GM18867 (cell line): ENCODE data around the gene C21orf58.
A peak's percentile ranks its signal among the peaks of the same experiment; 100 is the strongest.
"Not testable (repeated sequence)": the region's sequence is repeated elsewhere in the genome, so short reads cannot be mapped to it uniquely, and the experiment has no call there.

Source experiments
- ATAC-seq: cut with Tn5 transposase; IDR thresholded peaks from one replicate; pipeline ENCODE4 v1.9.1; 2021; ENCODE audit warnings: mild to moderate bottlenecking, moderate library complexity; ENCODE audit not compliant: unreplicated experiment

Gene C21orf58

DNA sequence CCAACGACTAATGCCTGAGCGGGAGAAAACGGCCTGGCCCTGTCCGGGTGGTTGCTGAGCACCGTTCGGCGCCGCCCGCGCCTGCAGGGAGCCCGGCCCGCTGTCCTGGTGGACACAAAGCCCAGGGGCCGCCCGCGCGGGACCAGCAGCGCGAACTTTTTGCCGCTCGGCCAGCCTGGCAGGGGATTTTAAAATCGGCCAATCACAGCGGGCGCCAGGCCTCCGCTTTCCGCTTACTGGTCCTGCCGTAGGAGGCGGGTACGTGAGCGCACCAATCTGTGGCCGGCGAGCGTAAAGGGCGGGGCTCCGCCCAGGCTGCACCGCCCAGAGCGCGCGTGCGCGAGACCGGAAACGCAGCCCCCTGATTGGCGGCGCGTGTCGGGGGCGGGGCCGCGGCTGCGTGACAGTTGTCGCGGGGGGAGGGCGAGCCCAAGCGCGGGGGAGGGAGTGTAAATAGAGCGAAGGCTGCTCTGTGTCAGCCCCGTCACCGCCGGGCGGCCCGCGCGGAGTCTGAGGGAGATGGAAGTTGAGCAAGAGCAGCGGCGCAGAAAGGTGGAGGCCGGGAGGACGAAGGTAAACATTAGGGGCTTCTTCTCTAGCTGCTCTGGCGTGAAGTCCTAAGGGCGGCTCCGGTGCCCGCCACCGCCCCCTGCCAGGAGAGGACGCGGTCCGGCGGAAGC lies at the start of gene C21orf58, which contains the start of gene PCNT:
Gene C21orf58 (minus strand): TSS at position 161 of the 680 bp plus-strand sequence. CDS start 1,132 bp downstream, outside the sequence.
Gene PCNT (plus strand): TSS at position 447 of the 680 bp plus-strand sequence. CDS start 73 bp downstream, at position 520.
- ATAC-seq: peak; percentile 82

DNA sequence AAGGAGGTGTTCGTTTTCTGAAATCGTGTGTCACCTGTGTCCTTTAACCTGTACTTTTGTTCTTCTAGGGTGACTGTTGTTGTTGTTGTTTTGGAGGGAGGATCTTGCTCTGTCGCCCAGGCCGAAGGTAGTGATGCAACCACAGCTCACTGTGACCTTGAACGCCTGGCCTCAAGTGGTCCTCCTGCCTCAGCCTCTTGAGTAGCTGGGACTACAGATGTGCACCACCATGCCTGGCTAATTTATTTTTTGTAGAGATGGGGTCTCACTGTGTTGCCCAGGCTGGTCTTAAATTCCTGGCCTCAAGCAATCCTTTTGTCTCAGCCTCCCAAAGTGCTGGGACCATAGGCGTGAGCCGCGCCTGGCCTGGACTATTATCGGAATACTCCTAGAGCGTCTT lies 49.3 kb upstream of the C21orf58 start:
- not testable (repeated sequence) for ATAC-seq

DNA sequence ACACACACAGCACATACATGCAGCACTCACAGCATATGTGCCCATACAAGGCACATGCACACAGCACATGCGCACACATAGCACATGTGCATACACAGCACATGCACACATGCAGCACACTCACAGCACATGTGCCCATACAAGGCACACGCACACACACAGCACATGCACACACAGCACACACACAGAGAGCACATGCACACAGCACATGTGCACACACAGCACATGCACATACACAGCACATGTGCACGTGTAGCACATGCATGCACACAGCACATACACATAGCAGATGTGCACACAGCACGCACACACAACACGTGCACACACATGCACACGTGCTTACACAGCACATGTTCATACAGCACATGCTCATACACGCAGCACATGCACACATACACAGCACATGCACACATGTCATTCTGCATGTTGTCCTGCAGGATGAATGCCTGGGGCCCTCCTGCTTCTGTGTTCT lies 48.4 kb upstream of the C21orf58 start:
- ATAC-seq: no peak

DNA sequence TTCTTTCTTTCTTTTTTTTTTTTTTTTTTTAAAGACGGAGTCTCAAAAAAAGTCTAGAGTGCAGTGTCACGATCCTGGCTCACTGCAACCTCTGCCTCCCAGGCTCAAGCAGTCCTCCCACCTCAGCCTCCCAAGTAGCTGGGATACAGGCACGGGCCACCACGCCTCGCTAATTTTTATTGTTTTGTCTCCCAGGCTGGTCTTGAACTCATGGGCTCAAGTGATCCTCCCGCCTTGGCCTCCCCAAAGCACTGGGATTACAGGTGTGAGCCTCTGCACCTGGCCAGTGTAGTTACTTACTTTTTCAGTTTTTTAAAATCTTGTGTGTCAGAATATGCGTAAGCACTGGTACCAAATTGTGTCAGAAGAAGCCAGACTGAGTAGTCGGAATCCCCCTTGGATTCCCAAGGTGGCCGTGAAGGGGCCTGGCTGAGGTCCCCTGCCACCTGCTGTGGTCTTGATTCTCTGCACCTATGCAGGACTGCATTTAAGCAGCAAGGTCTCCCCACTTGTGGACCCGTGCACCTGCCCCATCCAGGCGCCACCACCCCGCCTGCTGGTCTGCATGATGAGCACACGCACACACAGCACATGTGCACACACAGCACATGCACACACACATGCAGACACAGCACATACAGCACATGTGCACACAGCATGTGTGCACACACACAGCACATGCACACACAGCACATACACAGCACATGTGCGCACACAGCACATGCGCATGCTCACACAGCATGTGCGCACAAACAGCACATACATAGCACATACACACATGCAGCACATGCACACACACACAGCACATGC lies 47.7 kb upstream of the C21orf58 start:
- no peak for ATAC-seq

DNA sequence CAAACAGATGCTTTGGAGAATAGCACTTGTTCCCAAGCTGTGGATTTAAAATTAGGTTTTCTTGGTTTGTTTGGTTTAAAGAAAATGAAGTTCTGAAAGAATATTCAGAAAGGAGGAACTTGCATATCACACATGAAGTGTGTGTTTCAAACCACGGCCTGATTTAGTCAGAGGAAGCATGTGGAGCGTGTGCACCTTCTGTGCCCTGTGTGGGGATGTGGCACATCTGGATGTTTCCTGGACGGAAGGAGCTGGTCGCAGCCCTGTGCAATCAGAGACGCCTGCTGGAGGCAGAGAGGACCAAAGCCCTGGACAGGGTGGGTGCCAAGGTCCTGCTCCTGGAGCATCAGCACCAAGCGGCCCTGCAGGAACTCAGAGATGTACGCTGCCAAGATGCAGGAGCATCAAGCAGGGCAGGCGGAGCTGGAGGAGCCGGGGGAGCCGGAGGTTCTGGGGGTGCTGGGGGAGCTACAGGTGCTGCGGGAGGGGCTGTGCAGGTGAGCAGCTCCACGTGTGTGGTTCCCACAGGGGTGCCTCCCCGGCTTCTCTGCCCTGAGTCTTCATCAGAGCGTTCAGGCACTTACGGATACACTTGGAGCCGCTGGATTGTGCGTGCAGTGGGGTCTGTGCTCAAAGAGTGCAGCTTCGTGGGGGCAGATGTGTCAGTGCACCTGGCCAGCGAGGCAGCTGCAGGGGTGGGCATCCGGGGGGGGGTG lies 46.0 kb upstream of the C21orf58 start:
- ATAC-seq: peak; percentile 34

DNA sequence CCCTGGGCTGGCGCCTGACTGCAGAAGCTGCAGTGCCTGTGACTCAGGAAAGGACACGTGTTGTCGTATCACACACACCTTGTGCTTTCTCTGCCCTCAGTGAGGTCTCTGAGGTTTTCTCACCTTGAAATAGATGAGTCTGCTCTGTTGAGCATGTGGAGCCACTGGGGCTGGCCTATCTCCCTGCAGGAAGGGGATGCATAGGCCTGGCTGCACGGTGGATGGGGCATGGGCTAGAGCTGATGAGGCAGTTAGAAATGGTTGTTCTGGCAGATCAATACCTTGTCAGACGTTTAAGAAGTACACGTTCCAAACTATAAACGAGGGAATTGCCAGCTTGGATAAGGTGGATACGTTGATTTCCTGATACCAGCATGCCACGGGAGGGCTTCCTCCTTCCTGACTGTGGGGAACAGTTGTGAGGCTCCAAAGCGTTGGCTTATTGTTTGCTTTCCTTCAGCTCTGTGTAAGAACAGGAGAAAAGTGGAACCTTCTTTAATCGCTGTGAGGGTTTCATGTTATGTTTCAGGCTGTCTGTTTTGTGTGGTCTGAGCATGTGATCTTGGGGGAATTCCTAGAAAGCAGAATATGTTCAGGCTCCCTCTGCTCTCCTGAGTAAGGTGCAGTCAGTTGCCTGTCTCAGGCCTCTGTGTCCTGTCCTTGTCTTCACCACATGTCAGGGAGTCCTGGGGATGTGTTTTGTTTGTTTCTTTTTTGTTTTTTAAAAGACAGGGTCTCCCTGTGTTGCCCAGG lies 45.0 kb upstream of the C21orf58 start:
- ATAC-seq: peak; percentile 70

DNA sequence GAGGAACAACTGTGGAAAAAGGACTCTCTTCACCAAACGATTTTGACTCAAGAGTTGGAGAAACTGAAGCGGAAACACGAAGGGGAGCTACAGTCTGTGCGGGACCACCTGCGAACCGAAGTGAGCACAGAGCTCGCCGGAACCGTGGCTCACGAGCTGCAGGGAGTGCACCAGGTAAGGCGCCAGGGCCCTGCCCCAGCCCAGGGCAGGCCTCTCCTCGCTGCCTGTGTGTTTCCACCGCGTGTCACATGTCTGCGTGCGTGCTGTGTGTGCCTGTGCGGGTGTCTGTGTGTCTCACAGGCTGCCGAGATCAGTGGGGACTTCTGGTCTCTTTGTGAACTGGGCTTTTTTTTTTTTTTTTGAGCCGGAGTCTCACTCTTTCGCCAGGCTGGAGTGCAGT lies 43.3 kb upstream of the C21orf58 start:
- ATAC-seq: no peak

DNA sequence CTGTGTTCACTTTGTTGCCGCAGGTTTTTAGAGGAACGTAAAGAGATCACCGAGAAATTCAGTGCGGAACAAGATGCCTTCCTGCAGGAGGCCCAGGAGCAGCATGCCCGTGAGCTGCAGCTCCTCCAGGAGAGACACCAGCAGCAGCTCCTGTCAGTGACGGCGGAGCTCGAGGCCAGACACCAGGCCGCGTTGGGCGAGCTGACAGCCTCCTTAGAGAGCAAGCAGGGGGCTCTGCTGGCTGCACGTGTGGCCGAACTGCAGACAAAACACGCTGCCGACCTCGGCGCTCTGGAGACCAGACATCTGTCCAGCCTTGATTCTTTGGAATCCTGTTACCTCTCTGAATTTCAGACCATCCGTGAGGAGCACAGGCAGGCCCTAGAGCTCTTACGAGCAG lies 42.9 kb upstream of the C21orf58 start:
- ATAC-seq: no peak

DNA sequence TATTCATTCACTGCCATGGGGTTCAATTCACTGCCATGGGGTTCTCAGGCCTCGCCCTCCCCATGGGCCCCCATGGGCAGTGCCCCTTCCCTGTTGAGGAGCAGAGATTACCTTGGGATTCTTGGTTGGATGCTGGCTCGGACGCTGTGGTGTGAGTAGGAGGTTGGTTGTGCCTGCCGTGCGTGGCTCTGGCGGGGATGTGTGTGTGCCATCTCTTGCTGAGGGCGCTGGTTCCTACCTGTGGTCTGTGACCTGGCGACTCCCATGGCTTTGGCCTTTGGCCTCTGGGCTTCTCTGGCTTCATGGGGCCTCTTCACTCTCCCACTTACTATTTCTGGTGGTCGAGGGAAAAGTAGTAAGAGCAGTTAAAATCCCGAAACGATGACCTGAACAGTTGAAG lies 42.4 kb upstream of the C21orf58 start:
- ATAC-seq: no peak

DNA sequence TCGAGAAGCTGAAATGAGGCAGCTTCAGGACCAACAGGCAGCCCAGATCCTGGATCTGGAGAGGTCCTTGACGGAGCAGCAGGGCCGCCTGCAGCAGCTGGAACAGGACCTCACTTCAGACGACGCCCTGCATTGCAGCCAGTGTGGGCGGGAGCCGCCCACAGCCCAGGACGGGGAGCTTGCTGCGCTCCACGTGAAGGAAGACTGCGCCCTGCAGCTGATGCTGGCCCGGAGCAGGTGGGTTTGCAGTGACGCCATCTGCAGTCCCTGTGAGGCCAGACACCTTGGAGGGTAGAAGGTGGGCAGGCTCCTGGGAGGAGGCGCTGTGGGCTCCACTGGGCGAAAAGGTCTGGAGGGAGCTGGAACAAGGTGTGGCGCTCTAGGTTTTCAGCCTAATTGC lies 40.0 kb upstream of the C21orf58 start:
- ATAC-seq: no peak

DNA sequence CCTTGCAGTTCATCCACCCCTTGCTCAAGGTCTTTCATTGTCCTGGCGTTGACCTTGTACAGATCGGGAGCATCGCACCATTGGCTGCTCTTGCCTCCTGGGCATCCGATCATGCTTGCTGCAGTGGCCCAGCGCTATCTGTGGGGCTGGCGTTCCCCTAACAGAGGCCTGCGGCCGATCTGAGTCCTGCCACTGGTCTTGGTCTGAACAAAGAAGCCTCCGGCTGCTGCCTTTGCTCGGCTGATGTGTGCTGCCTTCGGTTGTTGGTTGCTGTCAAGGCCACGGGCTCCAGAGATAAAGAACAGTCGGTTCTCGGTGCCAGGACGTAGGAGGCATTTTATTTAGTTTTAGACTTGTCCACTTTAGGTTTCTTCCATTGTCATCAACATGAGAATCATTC lies 39.3 kb upstream of the C21orf58 start:
- no peak for ATAC-seq

DNA sequence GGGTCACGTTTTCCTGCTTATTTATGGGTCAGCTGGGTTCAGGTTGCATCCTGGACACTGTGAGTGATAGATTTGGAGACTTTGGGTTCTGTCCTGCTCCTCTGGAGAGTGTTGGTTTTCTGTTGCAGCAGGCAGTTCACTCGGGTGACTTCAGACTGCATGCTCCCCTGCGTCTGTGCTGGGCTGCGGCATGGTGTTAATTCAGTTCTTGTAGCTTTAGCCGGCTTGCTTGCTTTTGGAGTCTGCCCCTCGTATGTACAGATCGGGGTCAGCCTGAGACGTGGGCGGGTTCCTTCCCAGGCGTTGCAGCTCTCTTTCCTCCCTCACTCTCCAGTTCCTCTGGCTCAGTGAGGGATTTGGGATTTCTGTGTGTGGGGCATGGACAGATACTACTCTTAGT lies 38.3 kb upstream of the C21orf58 start:
- no peak for ATAC-seq

DNA sequence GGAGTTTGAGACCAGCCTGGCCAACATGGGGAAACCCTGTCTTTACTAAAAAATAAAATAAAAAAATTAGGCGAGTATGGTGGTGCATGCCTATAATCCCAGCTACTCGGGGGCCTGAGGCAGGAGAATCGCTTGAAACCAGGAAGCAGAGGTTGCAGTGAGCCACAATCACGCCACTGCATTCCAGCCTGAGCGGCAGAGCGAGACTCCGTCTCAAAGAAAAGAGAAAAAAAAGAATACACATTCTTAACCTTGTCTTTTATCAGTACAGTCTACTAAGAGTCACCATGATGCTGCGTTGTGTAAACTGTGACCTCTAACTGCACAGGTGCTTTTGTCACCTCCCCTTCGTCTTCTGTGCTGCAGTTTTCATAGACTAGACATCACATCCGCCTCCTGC lies 37.5 kb upstream of the C21orf58 start:
- ATAC-seq: no peak

DNA sequence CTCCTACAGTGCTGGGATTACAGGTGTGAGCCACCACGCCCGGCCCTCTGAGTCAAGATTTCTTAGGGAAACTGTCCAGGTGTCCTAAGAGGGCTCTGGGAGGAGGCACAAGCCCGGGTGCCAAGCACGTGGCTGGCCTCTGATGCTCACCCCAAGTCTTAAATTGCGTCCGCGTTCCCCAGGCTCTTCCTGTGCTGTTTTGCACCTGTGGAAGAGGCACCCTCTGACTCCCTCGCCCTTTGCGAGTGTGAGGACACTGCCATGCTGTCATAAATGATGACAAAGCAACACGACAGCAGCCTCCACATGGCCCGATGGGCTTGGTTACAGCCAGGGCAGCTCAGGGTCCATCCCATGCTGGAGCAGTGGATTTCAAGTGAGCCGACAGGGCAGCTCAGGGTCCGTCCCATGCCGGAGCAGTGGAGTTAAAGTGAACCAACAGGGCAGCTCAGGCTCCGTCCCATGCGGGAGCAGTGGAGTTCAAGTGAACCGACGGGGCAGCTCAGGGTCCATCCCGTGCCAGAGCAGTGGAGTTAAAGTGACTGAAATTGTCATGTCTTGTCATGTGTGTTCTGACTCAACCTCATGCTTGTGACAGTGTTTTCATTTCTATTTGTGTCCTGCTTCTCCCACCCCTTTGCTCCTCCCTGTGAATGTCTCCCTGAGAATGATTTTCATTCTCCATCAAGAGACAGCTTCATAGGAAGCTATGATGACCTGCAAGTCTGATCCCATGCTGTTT lies 34.2 kb upstream of the C21orf58 start:
- peak; percentile 18 for ATAC-seq

DNA sequence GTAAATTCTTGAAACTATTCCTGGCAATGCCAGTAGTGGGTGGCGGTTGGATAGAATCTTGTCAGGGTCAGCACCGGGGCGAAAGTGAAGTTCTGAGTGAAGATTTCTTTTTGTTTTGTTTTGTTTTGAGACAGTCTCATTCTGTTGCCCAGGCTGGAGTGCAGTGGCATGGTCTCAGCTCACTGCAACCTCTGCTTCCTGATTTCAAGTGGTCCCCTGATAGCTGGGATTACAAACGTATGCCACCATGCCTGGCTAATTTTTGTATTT lies 33.6 kb upstream of the C21orf58 start:
- peak; percentile 44 for ATAC-seq

DNA sequence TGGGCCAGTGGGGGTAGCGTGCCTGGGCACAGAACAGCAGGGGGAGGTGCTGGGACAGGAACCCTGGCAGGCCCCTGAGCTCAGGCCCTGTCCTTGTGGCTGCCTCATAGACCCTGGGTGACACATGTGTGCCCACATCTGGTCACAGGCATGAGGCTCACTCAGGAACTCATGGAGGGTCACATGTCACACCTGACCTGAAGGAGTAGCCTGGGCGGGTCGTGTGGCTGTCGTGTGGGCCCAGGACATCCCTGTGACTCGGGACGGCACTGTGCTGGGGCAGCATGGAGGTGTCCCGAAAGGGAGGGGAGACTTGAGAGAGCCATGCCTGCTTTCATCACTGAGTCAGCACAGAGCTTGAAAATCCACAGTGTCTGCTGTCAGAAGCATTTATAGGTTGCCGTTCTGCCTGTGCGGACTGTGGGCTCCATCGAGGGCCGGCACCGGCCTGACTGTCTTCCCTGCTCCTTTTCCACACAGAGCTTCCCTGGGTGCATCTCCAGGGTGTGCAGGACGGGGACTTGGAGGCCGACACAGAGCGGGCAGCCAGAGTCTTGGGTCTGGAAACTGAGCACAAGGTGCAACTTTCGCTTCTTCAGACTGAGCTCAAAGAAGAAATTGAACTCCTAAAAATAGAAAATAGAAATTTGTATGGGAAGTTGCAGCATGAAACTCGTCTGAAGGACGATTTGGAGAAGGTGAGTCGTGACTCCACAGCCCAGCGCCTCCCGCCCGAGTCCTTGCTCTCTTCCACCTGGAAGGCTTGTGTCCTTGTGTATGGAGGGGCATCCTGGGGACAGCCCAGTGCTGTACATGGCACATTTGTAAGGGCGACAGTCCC lies 33.0 kb upstream of the C21orf58 start:
- ATAC-seq: peak; percentile 53

DNA sequence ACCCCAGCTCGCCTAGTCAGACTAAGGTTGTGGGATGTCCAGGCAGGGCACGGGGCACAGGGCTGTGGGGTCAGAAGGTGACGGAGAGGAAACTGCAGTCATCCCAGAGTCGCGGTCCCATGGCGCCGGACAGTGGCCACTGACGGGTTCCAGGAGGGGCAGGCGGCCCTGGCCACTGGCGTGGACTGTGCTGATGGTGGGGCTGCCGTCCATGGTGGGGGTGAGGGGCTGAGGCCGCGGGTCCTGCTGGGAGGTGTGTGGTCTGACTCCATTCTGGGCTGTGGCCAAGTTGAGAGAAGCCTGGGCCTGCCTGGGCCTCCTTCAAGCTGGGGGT lies 32.3 kb upstream of the C21orf58 start:
- ATAC-seq: no peak

DNA sequence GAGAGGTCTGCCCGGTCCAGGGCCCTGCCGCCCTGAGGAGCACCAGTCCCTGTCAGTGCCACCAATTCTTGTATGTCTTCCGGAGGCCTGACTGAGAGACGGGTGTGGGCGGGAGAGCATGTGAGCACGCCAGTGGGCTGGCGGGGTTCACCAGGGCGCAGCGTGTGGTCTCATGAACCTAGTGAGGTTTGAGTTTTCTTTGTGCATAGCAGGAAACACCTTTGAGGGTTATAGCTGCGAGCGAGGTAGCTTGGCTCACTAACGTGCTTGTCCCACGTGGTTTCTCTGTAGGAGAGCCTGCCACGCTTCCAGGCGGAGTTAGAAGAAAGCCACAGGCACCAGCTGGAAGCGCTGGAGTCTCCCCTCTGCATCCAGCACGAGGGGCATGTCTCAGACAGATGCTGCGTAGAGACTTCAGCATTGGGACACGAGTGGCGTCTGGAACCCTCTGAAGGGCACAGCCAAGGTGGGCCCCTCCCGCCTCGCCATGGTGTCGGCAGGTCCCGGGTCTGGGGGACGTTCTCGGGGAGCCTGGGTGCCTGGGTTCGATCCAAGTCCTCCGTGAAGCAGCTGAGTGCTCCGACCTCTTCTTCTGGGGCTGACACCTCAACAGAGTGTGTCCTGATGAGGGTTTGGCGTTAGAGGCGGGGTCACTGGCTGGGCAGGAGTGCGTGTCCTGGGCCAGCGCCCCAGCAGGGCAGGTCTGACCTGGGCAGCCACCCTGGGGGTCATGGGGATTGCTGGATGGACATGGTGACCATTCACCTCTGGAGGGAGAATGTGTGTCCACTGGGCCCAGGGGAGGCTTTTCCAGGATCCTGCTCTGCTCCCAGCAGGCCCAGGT lies 31.7 kb upstream of the C21orf58 start:
- ATAC-seq: no peak

DNA sequence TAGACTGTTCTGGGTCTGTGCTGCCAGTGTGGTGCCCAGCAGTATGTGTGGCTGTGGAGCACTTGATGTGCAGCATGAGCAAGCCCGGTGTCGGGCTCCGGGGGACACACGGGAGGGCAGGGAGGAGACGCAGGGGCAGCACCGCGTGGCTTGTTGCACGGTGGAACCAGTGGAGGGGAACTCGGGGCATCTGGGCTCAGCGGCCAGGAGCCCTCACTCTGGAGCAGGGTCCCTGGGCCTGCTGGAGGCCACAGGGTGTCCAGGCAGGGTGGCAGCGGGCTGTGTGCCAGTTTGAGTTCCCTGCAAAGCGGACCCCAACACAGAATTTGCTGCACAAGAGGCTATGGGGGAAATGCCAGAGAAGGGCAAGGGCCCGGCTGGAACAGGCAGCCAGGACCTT lies 30.8 kb upstream of the C21orf58 start:
- no peak for ATAC-seq
